ENCODE measurements around the gene MACROH2A1. TPM values are rescaled to one million over a fixed set of nuclear protein-coding genes. Genes with fewer than 3 reads are reported as not detected.

MACROH2A1 gene
- total and polyA plus RNA-seq, 2 donors from 2014 or later = 99.4 to 144 TPM

GRCh38 chr5:135393691-135394090 is 5.3 kb downstream of the MACROH2A1 start:
- Histone ChIP-seq H3K27me3 (ENCODE audit: control insufficient read depth, insufficient read depth, low read length) (no peaks in the 10 kb centered on the region), H3K9me3 (ENCODE audit: control insufficient read depth in 2 of 3, insufficient read depth in 1 of 3, low read length in 3 of 3) (no peaks in the 10 kb centered on the region), H3K27ac (ENCODE audit: low read depth in 2 of 2, low read length in 2 of 2) (no peak overlapping the region), H3K9ac (ENCODE audit: low read length in 3 of 3) (no peak overlapping the region), H3K36me3 (ENCODE audit: control insufficient read depth in 2 of 3, insufficient read depth in 3 of 3, low read length in 3 of 3) (peaks cover 0 to 1% (median under 1%) of the 10 kb centered on the region in 3 donors), H3K4me1 (ENCODE audit: control insufficient read depth in 2 of 3, insufficient read depth in 2 of 3, low read depth in 1 of 3, low read length in 3 of 3) (peaks cover 0 to 20% (median 14%) of the 10 kb centered on the region in 3 donors), H3K4me3 (ENCODE audit: low read length in 3 of 3) (no peak overlapping the region)
- TF ChIP-seq CTCF (IDR thresholded peaks at IDR 0.05; ENCODE audit: borderline replicate concordance, extremely low read depth, insufficient read depth) = no peak
- DNase-seq = no peak
- intact Hi-C loops (cut with DNase I) = no loop called here
- FAIRE-seq = no peak

- Histone ChIP-seq H3K27ac (ENCODE audit: low read depth in 2 of 2, low read length in 2 of 2) (no peak overlapping the region), H3K4me1 (ENCODE audit: control insufficient read depth in 2 of 3, insufficient read depth in 2 of 3, low read depth in 1 of 3, low read length in 3 of 3) (peaks cover 0 to 20% (median 14%) of the 10 kb centered on the region in 3 donors), H3K36me3 (ENCODE audit: control insufficient read depth in 2 of 3, insufficient read depth in 3 of 3, low read length in 3 of 3) (peaks cover 0 to 5% (median 3%) of the 10 kb centered on the region in 3 donors), H3K9ac (ENCODE audit: low read length in 3 of 3) (no peak overlapping the region), H3K9me3 (ENCODE audit: control insufficient read depth in 2 of 3, insufficient read depth in 1 of 3, low read length in 3 of 3) (no peaks in the 10 kb centered on the region), H3K4me3 (ENCODE audit: low read length in 3 of 3) (no peak overlapping the region), H3K27me3 (ENCODE audit: control insufficient read depth, insufficient read depth, low read length) (no peaks in the 10 kb centered on the region)
- no peak for TF ChIP-seq CTCF (IDR thresholded peaks at IDR 0.05; ENCODE audit: borderline replicate concordance, extremely low read depth, insufficient read depth)
- intact Hi-C loops (cut with DNase I) = no loop called here
- FAIRE-seq (no peak), DNase-seq (no peak)
Observed at GRCh38 chr5:135393229-135393628, 5.8 kb downstream of the MACROH2A1 start.

- Histone ChIP-seq H3K9ac (ENCODE audit: low read length in 3 of 3) (no peak overlapping the region), H3K4me3 (ENCODE audit: low read length in 3 of 3) (no peak overlapping the region), H3K27ac (ENCODE audit: low read depth in 2 of 2, low read length in 2 of 2) (no peak overlapping the region), H3K36me3 (ENCODE audit: control insufficient read depth in 2 of 3, insufficient read depth in 3 of 3, low read length in 3 of 3) (peaks cover 3 to 5% (median 5%) of the 10 kb centered on the region in 3 donors), H3K9me3 (ENCODE audit: control insufficient read depth in 2 of 3, insufficient read depth in 1 of 3, low read length in 3 of 3) (no peaks in the 10 kb centered on the region), H3K27me3 (ENCODE audit: control insufficient read depth, insufficient read depth, low read length) (no peaks in the 10 kb centered on the region), H3K4me1 (ENCODE audit: control insufficient read depth in 2 of 3, insufficient read depth in 2 of 3, low read depth in 1 of 3, low read length in 3 of 3) (peaks cover 0 to 20% (median 8%) of the 10 kb centered on the region in 3 donors)
- TF ChIP-seq CTCF (IDR thresholded peaks at IDR 0.05; ENCODE audit: borderline replicate concordance, extremely low read depth, insufficient read depth) = no peak
- DNase-seq (no peak), FAIRE-seq (no peak)
- intact Hi-C loops (cut with DNase I) = no loop called here
Observed at GRCh38 chr5:135392256-135392655, 6.8 kb downstream of the MACROH2A1 start.

GRCh38 chr5:135391869-135392255 is 7.2 kb downstream of the MACROH2A1 start:
- Histone ChIP-seq H3K9me3 (ENCODE audit: control insufficient read depth in 2 of 3, insufficient read depth in 1 of 3, low read length in 3 of 3) (no peaks in the 10 kb centered on the region), H3K36me3 (ENCODE audit: control insufficient read depth in 2 of 3, insufficient read depth in 3 of 3, low read length in 3 of 3) (peaks cover 3 to 6% (median 6%) of the 10 kb centered on the region in 3 donors), H3K9ac (ENCODE audit: low read length in 3 of 3) (no peak overlapping the region), H3K4me1 (ENCODE audit: control insufficient read depth in 2 of 3, insufficient read depth in 2 of 3, low read depth in 1 of 3, low read length in 3 of 3) (peaks cover 0 to 22% (median 6%) of the 10 kb centered on the region in 3 donors), H3K4me3 (ENCODE audit: low read length in 3 of 3) (no peak overlapping the region), H3K27me3 (ENCODE audit: control insufficient read depth, insufficient read depth, low read length) (no peaks in the 10 kb centered on the region), H3K27ac (ENCODE audit: low read depth in 2 of 2, low read length in 2 of 2) (no peak overlapping the region)
- TF ChIP-seq CTCF (IDR thresholded peaks at IDR 0.05; ENCODE audit: borderline replicate concordance, extremely low read depth, insufficient read depth) = no peak
- no peak for FAIRE-seq
- intact Hi-C loops (cut with DNase I) = no loop called here
- no peak for DNase-seq
